HG03066 (cell line): ENCODE measurements around the gene LPGAT1.
"Not testable (repeated sequence)": the region's sequence is repeated elsewhere in the genome, so short reads cannot be mapped to it uniquely, and the experiment has no call there.

Source experiments
- ATAC-seq: cut with Tn5 transposase; IDR thresholded peaks from one replicate; pipeline ENCODE4 v1.9.1; 2021; ENCODE audit warnings: low read depth; ENCODE audit not compliant: unreplicated experiment

LPGAT1 gene

DNA sequence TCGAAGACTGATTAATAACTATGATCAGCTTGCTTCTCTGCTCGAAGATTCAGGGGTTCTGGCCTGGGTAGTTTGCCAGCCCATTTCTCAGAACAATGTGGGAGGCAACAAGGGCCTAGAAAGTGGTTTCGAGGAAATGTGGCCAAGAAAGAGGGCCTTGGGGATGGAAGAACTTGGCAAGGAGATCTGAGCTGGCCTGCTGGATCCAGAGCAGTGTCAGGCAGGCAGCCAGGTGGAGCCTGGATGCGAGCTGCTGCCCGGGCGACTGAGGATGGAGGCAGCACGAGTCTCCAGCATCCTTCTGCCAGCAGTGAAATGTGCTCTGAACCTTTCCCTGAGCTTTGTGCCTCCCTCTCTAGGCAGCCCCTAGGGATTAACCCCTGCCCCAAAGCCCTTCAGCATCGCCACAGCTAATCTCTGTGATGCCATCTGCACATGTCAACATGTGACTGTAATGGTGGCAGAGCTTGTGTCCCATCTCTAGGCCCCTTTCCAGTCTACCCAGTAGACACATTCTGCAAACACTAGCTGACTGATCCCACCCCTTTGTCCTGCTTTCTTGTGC lies 94.1 kb downstream of the LPGAT1 start:
- ATAC-seq: no peak

DNA sequence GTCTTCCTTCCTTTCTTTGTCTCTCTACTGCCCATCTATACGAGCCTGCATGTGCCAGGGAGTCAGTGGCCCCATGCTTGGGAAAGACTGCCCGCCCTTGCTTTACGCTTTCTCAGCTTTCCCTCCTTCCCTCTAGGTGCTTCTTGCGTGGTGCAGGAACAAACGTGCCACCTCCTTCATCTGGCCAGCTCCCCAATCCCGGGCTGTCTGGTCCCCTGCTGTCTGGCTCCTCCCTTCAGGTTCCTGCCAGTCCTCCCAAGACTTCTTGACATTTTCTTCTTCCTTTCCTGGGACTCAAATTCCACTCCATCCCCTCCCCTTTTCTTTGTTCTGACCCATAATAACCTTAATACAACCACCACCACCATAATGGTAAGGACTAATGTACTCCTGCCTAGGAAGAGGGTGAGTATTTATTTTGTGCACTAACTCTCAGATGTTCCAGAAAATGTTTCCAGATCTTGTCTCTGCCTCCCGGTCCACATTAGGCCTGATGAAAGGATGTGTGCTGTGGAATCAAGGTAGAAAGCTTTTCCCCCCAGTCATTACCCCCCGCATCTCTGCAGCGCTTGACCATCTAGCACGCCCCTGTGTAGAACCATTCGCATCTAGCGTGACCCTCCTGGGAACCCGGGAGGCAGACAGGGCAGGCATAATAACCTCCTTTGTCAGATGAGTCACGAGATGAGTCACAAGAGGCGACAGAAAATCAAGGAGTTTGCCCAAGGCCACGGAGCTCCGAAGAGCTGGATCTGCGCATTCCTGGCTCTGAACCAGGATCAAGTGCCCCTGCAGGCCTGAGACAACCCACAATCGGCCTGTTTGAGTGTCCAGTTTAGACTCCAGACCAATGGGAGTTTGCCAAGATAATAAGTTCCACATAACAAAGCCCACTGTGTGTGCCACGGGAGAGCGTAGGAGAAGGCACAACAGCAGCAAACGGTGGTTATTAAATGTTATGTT lies 95.1 kb downstream of the LPGAT1 start:
- no peak for ATAC-seq

DNA sequence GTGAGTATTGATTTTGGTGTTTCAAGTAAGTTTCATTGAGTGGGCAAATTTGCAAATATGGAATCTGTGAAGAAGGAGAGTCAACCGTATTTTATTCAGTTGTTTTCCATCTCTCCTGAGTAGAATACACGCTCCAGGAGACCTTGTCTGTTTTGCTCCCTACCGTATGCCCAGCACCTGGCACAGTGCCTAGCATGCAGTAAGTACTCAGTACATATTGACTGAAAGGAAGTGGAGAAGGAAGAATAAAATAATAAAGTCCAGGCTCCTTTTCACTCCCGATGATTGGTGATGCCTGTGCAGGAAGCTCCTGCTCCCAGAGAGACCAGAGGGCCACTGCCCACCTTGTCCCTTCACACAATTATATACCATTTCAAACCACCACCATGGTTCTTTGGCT lies 95.8 kb downstream of the LPGAT1 start:
- no peak for ATAC-seq

DNA sequence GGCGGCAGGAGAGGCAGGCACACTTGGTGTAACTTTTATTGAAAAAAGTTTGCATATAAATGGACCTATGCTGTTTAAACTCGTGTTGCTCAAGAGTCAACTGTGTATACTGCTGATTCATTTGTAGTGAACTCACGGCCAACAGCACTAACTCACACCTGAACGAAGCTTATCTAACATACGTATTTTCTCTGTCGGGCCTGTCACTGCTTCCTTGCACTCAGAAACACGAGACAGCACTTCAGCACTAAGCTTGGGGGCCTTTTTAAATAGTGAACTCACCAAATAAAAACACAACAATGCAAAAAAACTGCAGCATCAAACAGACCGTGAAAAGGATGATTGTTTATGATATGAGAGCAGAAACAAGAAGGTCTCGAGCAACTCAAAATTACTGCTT lies 96.2 kb downstream of the LPGAT1 start:
- no peak for ATAC-seq

DNA sequence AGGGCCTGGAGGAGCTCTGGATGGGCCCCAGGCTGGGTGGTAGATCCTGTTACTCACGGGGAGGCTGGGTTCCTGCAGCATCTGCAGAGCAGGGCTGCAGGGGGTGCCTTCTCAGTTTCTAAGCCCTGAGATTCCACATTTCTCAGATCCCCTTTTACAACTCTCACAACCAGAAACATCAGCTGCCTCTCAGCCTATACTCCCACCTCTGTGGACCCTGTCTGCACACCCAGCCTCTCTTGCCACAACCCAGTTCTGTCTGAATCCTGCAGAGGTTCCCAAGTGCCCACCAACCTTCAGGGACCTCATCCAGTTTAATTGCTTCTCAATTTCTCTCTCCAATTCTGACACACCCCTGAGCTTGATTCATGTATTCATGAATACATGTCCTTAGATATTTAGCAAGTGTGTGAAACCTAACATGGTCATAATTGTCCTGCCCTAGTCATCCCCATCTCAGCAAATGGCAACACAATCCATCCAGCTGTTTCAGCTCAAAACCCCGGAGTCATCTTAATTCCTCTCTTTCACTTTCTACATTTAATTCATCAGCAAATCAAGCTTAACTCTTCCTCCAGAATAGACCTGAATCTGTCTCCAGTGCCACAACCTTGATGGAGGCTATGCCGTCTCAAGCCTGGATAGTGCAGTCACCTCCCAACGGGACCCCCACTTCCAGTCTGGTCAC lies 98.1 kb downstream of the LPGAT1 start:
- peak; percentile 76 for ATAC-seq

DNA sequence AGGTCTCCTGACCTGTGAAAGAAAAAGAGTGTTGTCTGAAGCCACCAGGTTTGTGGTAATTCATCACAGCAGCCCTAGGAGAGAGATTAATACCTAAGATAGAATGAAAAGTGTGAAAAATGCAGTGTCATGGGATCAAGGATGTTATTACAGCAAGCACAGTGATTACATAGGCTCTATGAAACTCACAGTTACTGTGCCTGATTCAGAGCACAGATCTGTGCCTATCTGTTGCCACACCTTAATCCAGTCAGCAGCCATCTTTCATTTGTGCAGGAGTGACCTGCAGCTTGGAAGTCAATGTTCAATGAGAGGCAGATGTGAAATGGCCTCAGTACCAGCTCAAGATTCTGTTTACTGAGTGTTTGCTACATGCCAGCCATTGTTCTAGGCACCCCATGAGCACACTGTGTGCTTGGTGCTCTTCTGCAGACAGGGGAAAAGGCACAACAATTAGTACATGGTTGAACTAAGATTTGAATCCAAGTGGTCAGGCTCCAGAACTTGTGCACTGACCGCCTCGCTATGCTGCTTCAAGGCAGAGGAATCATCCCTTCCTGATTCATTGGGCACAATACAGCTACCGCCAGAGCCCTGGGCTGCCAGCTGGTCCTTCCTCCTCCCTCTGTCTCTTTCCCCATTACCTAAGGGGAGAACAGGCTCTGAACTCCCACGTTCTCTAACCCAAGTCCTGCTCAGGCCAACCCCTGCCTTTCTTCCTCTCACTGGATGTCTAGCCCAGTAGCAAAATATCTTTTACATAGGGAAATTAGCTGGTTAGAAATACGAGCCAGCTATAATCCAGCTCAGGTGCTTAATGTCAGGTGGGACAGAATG lies 98.9 kb downstream of the LPGAT1 start:
- ATAC-seq: no peak

DNA sequence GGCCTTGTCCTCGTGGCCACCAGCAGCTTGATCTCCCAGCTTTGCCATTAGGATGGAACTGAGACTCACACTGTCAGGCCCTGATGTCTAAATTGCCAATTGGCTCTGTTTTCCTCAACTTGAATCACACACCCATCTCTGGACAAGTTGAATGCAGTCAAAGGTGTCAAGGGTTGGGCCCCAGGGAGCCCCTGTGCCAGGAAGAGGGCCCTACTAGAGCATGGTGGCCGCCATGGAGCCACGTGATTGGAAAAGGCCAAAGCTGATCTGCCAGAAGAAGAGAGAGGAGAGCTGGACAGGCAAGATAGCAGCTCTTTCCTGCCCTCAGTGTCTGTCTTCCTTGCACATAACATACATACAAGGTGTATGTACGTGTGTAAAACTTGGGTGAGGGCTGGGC lies 100.2 kb downstream of the LPGAT1 start:
- no peak for ATAC-seq

DNA sequence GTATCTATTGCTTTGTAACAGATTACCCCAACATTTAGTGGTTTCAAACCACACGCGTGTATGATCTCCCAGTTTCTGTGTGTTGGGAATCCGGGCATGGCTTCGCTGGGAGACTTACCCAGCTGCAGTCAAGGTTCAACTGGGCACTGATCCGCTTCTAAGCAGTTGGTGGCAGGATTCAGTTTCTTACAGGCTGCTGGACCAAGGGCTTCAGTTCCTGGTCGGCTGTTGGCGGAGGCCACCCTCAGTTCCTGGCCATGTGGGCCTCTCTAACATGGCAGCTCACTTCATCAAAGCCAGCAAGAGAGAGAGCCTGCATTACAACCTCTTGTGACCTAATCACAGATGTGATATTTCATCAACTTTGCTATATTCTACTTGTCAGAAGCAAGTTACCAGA lies 101.3 kb downstream of the LPGAT1 start:
- no peak for ATAC-seq

DNA sequence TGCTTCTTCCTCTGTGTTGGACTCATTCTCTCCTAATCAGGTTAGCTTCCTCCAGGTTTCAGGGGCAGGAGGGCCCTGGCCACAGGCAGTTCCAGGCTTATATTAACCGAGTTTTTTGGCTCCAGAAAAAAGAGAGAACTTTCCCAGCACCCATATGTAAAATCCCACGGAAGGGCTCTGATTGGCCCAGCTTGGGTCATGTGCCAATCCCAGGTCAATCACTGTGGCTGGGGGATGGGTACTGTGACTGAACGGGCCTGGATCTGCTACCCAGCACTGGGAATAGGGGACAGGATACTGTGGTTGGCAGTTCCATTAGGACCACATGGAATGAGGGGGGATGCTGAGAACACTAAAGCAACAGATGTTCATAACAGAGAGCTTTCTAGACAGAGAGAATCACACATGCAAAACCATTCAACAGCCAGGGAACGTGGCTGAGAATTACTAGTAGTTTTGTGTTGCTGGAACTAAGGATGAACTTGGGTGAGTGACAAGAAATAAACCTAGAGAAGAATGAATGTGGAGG lies 104.0 kb downstream of the LPGAT1 start:
- ATAC-seq: no peak

DNA sequence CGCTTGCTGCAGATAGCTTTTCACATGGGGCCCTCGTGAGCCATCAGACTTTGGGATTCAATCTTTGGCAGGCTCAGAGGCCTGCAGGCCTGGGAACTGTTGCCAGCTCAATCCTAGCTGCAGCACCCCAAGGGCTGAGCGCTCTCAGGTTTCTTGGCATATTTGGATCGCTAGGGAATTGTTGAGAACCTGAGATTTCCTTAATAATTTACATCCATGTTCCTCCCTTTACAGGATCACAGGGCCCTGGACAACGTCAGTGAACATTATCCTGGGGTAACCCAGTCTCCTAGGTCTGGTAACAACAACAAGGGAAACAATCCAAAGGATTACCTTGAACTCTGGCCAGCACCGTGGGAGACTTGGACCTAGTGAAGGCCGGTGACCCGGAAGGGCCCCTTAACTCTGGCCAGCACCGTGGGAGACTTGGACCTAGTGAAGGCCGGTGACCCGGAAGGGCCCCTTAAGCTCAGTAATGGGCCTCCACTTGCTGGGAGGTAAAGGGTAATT lies 105.8 kb downstream of the LPGAT1 start:
- no peak for ATAC-seq

DNA sequence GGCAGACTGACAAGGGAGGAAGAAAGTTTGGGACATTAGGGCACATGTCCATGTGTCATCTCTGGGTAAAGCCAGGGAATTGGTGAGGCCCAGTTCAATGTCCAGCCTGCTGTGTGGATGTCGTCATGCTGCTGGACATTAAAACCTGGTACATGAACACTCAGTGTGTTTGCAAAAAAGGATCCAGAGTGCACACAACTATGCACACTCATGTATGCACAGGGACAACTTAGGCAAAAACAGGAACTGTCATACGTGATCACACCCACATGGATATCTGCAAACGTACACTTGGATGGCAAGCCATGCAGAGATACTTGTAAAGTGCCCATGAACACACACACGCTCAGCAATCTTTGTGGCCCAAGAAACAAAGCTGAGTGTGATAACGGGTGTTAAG lies 107.3 kb downstream of the LPGAT1 start:
- no peak for ATAC-seq

DNA sequence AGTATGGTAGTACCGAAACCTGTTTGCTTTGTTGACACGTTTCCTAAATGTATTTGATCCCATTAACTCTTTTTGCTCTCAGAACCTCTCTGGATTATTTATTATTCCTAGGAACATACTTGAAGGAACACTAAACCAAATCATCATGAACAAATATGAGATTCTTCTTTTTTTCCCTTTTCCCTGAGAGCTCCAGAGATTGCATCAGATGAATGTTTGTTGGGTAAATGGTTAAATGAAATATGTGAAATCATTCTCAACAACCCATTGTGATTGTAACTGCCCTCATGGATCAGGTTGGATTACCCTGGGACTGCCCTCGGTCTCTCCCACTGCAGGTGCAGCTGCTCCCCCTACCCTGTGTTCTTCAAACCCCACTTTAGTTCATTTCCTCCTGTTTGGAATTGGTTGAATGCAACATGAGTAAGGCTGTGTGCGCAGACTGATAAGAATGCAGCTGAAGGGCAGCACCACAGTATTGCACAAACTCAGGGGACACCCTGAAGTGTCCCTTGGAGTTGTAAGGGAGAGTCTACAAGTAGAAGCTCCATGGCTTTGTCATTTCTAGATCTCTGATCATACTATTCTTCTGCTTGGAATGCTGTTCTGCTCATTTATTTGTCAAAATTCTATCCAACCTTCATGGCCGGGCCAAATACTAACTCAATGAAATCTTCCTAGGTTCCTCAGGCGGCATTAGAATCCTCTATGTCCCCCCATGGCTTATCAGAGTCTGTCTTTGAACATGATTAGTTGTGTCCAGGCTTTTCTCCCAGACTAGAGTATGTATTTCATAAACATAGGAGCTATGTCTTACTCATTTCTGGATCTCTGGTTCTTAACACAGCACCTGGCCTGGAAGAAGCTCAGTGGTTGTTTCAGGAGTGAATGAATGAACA lies 108.0 kb downstream of the LPGAT1 start:
- no peak for ATAC-seq

DNA sequence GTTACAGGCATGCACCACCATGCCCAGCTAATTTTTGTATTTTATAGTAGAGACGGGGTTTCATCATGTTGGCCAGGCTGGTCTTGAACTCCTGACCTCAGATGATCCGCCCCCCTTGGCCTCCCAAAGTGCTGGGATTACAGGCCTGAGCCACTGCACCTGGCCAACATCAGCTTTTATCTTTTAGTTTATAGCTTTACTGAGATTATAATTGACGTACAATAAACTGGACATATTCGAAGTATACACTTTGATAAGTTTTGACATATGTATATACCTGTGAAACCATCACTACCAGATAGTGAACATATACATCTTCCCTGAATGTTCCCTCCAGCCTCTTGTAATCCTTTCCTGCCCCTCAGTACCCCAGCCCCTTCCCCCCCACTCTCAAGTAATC lies 114.0 kb downstream of the LPGAT1 start:
- not testable (repeated sequence) for ATAC-seq

DNA sequence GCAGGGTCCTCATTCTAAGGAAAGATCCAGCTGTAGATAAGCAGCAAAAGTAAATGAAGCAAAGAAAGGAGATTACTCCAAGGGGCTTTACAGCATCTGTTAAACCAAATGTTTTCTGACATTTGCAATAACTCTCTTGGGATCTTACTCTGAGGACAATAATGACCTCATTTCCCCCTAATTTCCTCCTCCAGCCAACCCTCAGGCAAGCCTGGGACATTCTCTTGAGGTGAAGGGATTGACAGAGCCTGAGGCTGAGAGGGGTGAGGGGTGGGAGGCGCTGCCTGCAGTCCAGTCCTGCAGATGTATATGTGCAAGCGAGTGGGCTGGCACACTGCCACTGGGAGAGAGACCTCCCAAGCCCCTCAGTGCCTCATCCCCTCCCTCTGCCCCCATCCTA lies 114.6 kb downstream of the LPGAT1 start:
- ATAC-seq: no peak

DNA sequence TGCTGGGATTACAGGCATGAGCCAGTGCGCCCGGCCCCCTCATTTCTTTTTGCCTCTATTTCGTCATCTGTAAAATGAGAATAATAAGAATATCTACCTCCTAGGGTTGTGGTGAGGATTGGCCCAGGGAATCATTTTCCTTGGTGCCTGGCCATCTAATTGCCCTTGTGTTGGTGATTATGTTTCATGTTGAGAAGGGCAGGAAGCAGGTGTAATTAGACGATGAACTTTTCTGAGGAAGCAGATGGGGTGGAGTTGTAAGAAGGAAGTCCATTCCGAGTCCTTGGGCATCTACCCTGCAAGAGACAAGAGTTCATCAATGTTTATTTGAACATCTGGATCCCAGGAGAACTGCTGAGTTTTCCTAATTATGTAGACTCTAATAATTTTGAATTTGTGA lies 116.4 kb downstream of the LPGAT1 start:
- ATAC-seq: no peak

DNA sequence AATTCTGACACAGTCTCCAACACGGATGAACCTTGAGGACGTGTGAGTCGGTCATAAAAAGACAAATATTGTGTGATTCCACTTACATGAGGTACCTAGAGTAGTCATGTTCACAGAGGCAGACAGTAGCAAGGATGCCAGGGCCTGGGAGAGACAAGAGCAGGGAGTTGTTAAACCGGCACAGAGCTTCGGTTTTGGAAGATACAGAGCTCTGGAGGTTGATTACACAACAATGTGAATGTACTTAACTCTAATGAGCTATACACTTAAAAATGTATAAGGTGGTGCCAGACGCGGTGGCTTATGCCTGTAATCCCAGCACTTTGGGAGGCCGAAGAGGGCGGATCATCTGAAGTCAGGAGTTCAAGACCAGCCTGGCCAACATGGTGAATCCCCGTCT lies 117.3 kb downstream of the LPGAT1 start:
- no peak for ATAC-seq

DNA sequence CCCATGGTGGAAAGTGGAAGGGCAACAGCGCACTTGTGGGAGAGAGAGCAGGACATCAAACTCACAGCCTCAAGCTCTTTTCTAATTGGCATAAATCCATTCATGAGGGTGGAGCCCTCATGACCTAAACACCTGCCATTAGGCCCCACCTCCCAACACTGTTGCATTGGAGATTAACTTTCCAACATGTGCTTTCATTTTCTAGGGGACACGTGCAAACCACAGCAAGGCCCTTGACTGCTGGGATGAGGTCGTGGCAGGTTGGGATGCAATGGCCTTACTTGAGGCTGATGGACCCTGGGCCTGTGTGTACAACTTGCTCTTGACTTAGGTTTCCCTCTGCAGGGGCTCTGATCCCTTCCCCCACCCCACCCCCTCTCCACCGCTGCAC lies 119.3 kb downstream of the LPGAT1 start:
- no peak for ATAC-seq

DNA sequence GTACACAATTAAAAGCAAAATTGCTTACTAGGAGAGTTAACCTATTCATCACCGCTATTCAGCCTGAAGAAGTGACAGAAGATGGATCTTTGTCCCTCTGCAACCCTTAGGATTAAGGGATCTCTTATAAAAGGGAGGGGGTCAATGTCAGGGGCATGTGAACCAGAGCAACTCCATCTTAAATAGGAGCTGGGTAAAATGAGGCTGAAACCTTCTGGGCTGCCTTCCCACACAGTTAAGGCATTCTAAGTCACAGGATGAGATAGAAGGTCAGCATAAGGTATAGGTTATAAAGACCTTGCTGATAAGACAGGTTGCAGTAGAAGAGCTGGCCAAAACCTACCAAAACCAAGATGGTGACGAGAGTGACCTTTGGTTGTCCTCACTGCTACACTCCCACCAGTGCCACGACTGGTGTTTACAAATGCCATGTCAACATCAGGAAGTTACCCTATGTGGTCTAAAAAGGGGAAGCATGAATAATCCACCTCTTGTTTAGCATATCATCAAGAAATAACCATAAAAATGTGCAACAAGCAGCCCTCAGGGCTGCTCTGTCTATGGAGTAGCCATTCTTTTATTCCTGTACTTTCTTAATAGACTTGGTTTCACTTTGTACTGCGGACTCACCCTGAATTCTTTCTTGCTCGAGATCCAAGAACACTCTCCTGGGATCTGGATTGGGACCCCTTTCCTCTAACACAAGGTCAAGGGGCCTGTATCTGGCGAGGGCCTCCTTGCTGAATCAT lies 119.8 kb downstream of the LPGAT1 start:
- no peak for ATAC-seq

DNA sequence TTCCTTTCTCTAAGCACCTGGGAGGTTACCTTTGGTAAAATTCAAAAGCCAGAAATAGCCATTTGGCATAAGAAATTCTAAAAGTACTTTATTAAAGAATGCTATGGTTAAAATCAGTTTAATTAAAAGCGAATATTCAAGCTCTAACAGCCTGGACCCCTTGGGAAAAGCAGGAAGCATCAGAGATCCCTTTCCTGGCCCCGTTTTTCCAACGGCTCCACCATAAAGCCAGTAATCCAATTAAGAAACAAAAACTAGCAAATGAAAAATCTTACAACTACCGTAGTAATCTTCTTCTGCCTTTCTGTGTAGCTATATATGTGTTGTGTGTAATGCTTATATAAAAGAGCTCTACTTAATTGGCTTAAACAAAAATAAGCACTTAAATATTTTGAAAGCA lies 121.6 kb downstream of the LPGAT1 start:
- ATAC-seq: no peak
